Epithelial cell of proximal tubule (primary cell): ENCODE measurements around the gene HDHD2. TPM values are rescaled to one million over a fixed set of nuclear protein-coding genes. Genes with fewer than 3 reads are reported as not detected.

ENCODE experiments used
- DNase-seq: peaks from one replicate; pipeline ENCODE4 v3.0.0-alpha.2; 2011; ENCODE audit warnings: low read depth
- H3K4me3 ChIP-seq: 2 replicates; pipeline ENCODE4 v1.5.1; 2011; ENCODE audit warnings: low read depth, mild to moderate bottlenecking, low read length
- CTCF ChIP-seq: conservative IDR thresholded peaks from 2 replicates; pipeline ENCODE4 v1.5.1; 2012; ENCODE audit warnings: low read depth, mild to moderate bottlenecking, low read length
- total RNA-seq: library from RNA; depleted of rRNA; stranded (reverse); fragments of >200 nt; gene quantifications from 2 replicates; pipeline ENCODE4 v1.2.3, GENCODE V29; 2015

Gene HDHD2
- total RNA-seq, 1 donor from 2014 or later, result 10.6 TPM

- no peak for DNase-seq
- H3K4me3 ChIP-seq, result peak overlapping the region; percentile 89
- no peak for TF ChIP-seq CTCF
Measured at GRCh38 chr18:47149457-47150028, 757 bp downstream of the HDHD2 start.

- TF ChIP-seq CTCF, result no peak
- no peak for DNase-seq
- H3K4me3 ChIP-seq, result no peak overlapping the region
Measured at GRCh38 chr18:47146206-47146605, 4.1 kb downstream of the HDHD2 start.

- H3K4me3 ChIP-seq, result no peak overlapping the region
- DNase-seq, result no peak
- TF ChIP-seq CTCF, result no peak
Measured at GRCh38 chr18:47143899-47144485, 6.3 kb downstream of the HDHD2 start.

GRCh38 chr18:47143153-47143552, 7.1 kb downstream of the HDHD2 start:
- DNase-seq, result no peak
- no peak overlapping the region for H3K4me3 ChIP-seq
- no peak for TF ChIP-seq CTCF

- H3K4me3 ChIP-seq, result no peak overlapping the region
- no peak for TF ChIP-seq CTCF
- no peak for DNase-seq
Measured at GRCh38 chr18:47141289-47141688, 9.0 kb downstream of the HDHD2 start.

GRCh38 chr18:47121146-47121545, 29.2 kb downstream of the HDHD2 start:
- no peak overlapping the region for H3K4me3 ChIP-seq
- TF ChIP-seq CTCF, result no peak
- DNase-seq, result no peak

- H3K4me3 ChIP-seq, result no peak overlapping the region
- no peak for TF ChIP-seq CTCF
- no peak for DNase-seq
Measured at GRCh38 chr18:47120428-47120827, 29.9 kb downstream of the HDHD2 start.
